Parathyroid adenoma (tissue), 2 donors: ENCODE measurements around the gene FGA.

Source experiments
- H2AFZ ChIP-seq: fragments of 300-600 bp; sonication (generic); one replicate; pipeline ENCODE4 v1.7.0; 2017; ENCODE audit warnings: antibody characterized with exemption, mild to moderate bottlenecking
- H3K27ac ChIP-seq: fragments of 300-600 bp; sonication (generic); one replicate; pipeline ENCODE4 v1.7.0; 2017
- H3K27me3 ChIP-seq: fragments of 300-600 bp; sonication (generic); one replicate; pipeline ENCODE4 v1.7.0; 2017; ENCODE audit warnings: low read length; ENCODE audit not compliant: control insufficient read depth, insufficient read depth
- H3K36me3 ChIP-seq: fragments of 300-600 bp; sonication (generic); one replicate; pipeline ENCODE4 v1.7.0; 2017; ENCODE audit warnings: low read length; ENCODE audit not compliant: control insufficient read depth, insufficient read depth
- H3K4me1 ChIP-seq: fragments of 300-600 bp; sonication (generic); one replicate; pipeline ENCODE4 v1.7.0; 2017; ENCODE audit warnings: control low read depth
- H3K4me2 ChIP-seq: fragments of 300-600 bp; sonication (generic); one replicate; pipeline ENCODE4 v1.7.0; 2017; ENCODE audit warnings: low read length
- H3K4me3 ChIP-seq: fragments of 300-600 bp; sonication (generic); one replicate; pipeline ENCODE4 v1.7.0; 2017; ENCODE audit warnings: low read depth, low read length
- H3K79me2 ChIP-seq: fragments of 300-600 bp; sonication (generic); one replicate; pipeline ENCODE4 v1.7.0; 2017; ENCODE audit warnings: control low read depth
- H3K9ac ChIP-seq: fragments of 300-600 bp; sonication (generic); one replicate; pipeline ENCODE4 v1.7.0; 2017; ENCODE audit warnings: mild to moderate bottlenecking
- H3K9me3 ChIP-seq: fragments of 300-600 bp; sonication (generic); one replicate; pipeline ENCODE4 v1.7.0; 2017; ENCODE audit warnings: low read length; ENCODE audit not compliant: control insufficient read depth
- TF ChIP-seq, protein P1 (sequence below): fragments of 300-600 bp; sonication (generic); IDR thresholded peaks from one replicate; pipeline ENCODE4 v1.7.0; 2017; ENCODE audit warnings: antibody characterized with exemption, mild to moderate bottlenecking
- donor health status: primary hyperparathyroidism.

The FGA gene

DNA sequence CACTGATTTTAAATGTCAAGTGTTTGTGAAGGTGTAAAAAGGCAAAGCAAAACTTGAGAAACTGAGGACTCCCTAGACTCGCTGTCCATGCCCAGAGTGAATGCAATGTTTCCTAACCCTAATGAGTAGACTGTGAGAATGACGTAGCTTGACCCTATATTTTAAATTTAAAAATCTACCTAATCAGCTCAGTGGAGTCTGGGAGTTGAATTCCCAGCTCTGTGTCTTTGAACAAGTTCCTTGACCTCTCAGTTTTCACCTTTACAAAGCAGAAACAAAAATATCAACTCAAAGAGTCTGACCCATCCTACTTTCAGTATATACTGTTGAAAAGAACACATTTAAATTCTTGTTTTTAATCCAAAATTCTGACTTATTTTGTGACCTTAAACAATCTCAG lies 2.3 kb downstream of the FGA start:
- H3K36me3 ChIP-seq, result no peaks in the 10 kb centered on the region
- no peak overlapping the region for H3K4me3 ChIP-seq
- no peaks in the 10 kb centered on the region for H3K9me3 ChIP-seq
- no peak overlapping the region for H3K27ac ChIP-seq
- TF ChIP-seq, protein P1, sequence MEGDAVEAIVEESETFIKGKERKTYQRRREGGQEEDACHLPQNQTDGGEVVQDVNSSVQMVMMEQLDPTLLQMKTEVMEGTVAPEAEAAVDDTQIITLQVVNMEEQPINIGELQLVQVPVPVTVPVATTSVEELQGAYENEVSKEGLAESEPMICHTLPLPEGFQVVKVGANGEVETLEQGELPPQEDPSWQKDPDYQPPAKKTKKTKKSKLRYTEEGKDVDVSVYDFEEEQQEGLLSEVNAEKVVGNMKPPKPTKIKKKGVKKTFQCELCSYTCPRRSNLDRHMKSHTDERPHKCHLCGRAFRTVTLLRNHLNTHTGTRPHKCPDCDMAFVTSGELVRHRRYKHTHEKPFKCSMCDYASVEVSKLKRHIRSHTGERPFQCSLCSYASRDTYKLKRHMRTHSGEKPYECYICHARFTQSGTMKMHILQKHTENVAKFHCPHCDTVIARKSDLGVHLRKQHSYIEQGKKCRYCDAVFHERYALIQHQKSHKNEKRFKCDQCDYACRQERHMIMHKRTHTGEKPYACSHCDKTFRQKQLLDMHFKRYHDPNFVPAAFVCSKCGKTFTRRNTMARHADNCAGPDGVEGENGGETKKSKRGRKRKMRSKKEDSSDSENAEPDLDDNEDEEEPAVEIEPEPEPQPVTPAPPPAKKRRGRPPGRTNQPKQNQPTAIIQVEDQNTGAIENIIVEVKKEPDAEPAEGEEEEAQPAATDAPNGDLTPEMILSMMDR, result no peak
- no peak overlapping the region for H3K4me2 ChIP-seq
- H3K79me2 ChIP-seq, result no peaks in the 10 kb centered on the region
- H3K27me3 ChIP-seq, result no peaks in the 10 kb centered on the region
- H3K4me1 ChIP-seq, result no peaks in the 10 kb centered on the region
- H2AFZ ChIP-seq, result no peak overlapping the region
- H3K9ac ChIP-seq, result no peak overlapping the region

DNA sequence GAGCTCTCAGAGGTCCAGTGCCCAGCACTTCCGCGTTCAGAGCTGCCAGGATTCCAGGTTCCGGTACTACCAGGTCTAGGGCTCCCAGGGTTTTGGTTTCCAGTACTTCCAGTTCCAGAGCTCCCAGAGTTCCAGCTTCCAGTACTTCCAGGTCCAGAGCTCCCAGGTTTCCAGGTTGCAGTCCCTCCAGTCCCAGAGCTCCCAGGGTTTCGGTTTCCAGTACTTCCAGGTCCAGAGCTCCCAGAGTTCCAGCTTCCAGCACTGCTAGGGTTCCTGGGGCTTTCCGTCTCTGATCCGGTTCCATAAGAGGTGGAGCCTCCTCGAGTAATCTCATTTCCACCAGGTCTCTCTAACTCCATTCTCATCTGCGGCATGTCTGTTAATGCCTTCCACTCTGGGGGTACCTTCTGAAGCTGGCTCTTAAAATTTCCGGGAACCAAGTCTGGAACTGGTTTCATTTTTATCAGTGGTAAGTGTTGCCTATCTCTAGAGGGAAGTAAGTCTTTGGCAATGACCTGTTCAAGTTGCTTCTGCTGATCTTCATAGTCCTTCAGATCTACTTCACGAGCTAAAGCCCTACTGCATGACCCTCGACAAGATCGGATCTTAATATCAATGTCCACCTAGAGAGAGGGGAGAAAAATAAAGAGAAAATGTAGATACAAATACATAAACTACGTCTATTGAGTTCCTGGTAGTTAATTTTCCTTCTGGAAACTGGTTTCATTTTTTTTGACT lies 4.1 kb downstream of the FGA start:
- Histone ChIP-seq H3K4me2 (no peak overlapping the region), H2AFZ (no peak overlapping the region), H3K9ac (no peak overlapping the region), H3K4me3 (no peak overlapping the region), H3K27ac (no peak overlapping the region), H3K27me3 (no peaks in the 10 kb centered on the region), H3K9me3 (no peaks in the 10 kb centered on the region), H3K4me1 (no peaks in the 10 kb centered on the region), H3K79me2 (no peaks in the 10 kb centered on the region), H3K36me3 (no peaks in the 10 kb centered on the region)
- TF ChIP-seq, protein P1, result no peak

DNA sequence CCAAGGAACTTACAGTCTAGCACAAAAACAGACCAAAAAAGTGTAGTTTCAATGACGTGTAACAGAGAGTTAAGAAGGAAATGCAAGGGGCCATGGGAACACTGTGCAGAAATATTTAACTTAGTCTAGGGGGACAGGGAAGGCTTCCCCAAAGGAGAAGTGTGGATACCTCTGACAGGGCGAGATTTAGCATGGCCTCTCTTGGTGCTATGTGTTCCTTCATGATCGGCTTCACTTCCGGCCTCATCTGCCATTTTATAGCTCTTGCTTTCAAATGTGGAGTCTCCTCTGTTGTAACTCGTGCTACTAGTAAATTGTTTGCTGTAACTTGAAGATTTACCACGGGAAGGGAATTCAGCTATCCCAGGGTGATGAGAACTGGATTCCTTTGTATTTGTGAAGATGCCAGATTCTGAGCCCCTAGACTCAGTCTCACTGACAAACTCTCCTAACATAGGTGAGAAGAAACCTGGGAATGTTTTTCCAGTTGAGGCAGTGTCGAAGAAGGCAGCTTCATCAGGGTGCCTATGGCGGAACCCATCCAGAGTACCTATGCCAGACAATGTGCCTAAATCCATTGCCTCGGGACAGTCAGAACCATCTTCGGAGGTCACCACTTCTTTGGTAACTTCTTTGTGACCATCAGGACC lies 5.0 kb downstream of the FGA start:
- TF ChIP-seq, protein P1, result no peak
- H3K9ac ChIP-seq, result no peak overlapping the region
- H2AFZ ChIP-seq, result no peak overlapping the region
- H3K4me2 ChIP-seq, result no peak overlapping the region
- H3K9me3 ChIP-seq, result no peaks in the 10 kb centered on the region
- no peaks in the 10 kb centered on the region for H3K27me3 ChIP-seq
- no peak overlapping the region for H3K27ac ChIP-seq
- no peak overlapping the region for H3K4me3 ChIP-seq
- H3K79me2 ChIP-seq, result no peaks in the 10 kb centered on the region
- H3K4me1 ChIP-seq, result no peaks in the 10 kb centered on the region
- no peaks in the 10 kb centered on the region for H3K36me3 ChIP-seq

DNA sequence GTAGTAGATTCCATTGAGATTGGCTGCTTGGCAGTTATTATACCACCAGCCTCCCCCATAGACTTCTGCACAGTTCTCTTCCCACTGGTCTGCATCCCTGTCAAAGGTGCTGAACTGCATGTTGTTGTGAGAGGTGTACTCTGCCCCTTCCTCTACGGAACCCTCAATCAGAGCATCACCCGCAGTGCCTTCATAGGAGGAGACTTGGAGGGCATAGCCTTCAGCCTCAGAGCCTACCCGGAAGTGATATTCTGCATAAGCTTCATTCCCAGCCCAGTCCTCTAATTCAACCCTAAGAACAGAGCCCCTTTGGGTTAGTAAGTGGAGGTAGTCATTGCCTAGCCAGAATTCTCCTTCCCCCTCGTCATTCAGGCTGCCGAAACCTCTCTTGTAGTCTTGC lies 6.3 kb downstream of the FGA start:
- H2AFZ ChIP-seq, result no peak overlapping the region
- H3K36me3 ChIP-seq, result no peaks in the 10 kb centered on the region
- H3K4me1 ChIP-seq, result no peaks in the 10 kb centered on the region
- H3K9ac ChIP-seq, result no peak overlapping the region
- no peak overlapping the region for H3K27ac ChIP-seq
- H3K9me3 ChIP-seq, result no peaks in the 10 kb centered on the region
- TF ChIP-seq, protein P1, result no peak
- H3K79me2 ChIP-seq, result no peaks in the 10 kb centered on the region
- no peak overlapping the region for H3K4me3 ChIP-seq
- no peaks in the 10 kb centered on the region for H3K27me3 ChIP-seq
- H3K4me2 ChIP-seq, result no peak overlapping the region

DNA sequence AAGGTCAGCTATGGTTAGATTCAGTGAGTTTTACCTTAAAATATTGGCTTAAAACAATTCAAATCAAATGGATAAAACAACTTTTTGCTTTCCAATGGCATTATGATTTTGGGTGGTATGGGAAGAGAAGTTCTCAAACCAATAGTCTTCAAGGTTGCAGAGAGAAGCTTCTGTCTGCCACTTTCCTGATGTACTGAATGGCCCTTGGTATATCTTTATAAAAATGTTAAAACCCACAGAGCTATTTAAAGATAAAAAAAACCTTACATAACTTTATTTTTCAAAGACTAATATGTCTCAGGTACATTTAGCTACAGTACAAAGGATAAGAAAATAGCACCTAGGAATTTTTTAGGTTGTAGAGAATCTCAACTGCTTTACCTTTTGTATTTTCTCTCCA lies 6.9 kb downstream of the FGA start:
- H3K9me3 ChIP-seq, result no peaks in the 10 kb centered on the region
- TF ChIP-seq, protein P1, result no peak
- no peaks in the 10 kb centered on the region for H3K27me3 ChIP-seq
- no peak overlapping the region for H2AFZ ChIP-seq
- no peak overlapping the region for H3K4me3 ChIP-seq
- H3K27ac ChIP-seq, result no peak overlapping the region
- H3K4me1 ChIP-seq, result no peaks in the 10 kb centered on the region
- H3K4me2 ChIP-seq, result no peak overlapping the region
- no peaks in the 10 kb centered on the region for H3K79me2 ChIP-seq
- no peaks in the 10 kb centered on the region for H3K36me3 ChIP-seq
- H3K9ac ChIP-seq, result no peak overlapping the region
